GM06990 (cell line): ENCODE data around the gene HRH4.

Source experiments
- DNase-seq: peaks from one replicate; pipeline ENCODE4 v3.0.0-alpha.2; 2011; ENCODE audit not compliant: insufficient read length; ENCODE audit errors: extremely low read depth
- H3K27me3 ChIP-seq: replicated peaks from 2 replicates; pipeline ENCODE4 v1.6.0; 2011; ENCODE audit warnings: low read length; ENCODE audit not compliant: control insufficient read depth, insufficient read depth
- H3K36me3 ChIP-seq: 2 replicates; pipeline ENCODE4 v1.5.1; 2011; ENCODE audit warnings: low read length; ENCODE audit not compliant: control insufficient read depth, insufficient read depth
- H3K4me3 ChIP-seq: replicated peaks from 2 replicates; pipeline ENCODE4 v1.5.1; 2011; ENCODE audit warnings: low read depth, mild to moderate bottlenecking, control low read depth, low read length
- CTCF ChIP-seq: IDR thresholded peaks from 2 replicates; pipeline ENCODE4 v1.5.1; 2011; ENCODE audit warnings: low read length, control low read depth, mild to moderate bottlenecking, inconsistent platforms; ENCODE audit not compliant: insufficient read depth, poor library complexity, severe bottlenecking

The HRH4 gene

GRCh38 chr18:24475926-24476589, 15.6 kb downstream of the HRH4 start:
- Histone ChIP-seq H3K27me3 (no peaks in the 10 kb centered on the region), H3K36me3 (no peaks in the 10 kb centered on the region), H3K4me3 (no peak overlapping the region)
- no peak for DNase-seq
- TF ChIP-seq CTCF = no peak

GRCh38 chr18:24479371-24479770, 18.9 kb downstream of the HRH4 start:
- no peaks in the 10 kb centered on the region for H3K36me3 ChIP-seq
- no peak overlapping the region for H3K4me3 ChIP-seq
- DNase-seq = no peak
- TF ChIP-seq CTCF = no peak
- H3K27me3 ChIP-seq = no peaks in the 10 kb centered on the region; the same call in 1 of the 2 replicates

GRCh38 chr18:24482821-24483220, 22.4 kb downstream of the HRH4 start:
- no peak for DNase-seq
- H3K4me3 ChIP-seq = no peak overlapping the region
- H3K36me3 ChIP-seq = no peaks in the 10 kb centered on the region
- no peak for TF ChIP-seq CTCF
- no peaks in the 10 kb centered on the region; the same call in 1 of the 2 replicates for H3K27me3 ChIP-seq

GRCh38 chr18:24485681-24486080, 25.2 kb downstream of the HRH4 start:
- DNase-seq = no peak
- H3K4me3 ChIP-seq = no peak overlapping the region
- TF ChIP-seq CTCF = no peak
- H3K27me3 ChIP-seq = no peaks in the 10 kb centered on the region; the same call in 1 of the 2 replicates
- H3K36me3 ChIP-seq = no peaks in the 10 kb centered on the region

- H3K27me3 ChIP-seq = no peaks in the 10 kb centered on the region; the same call in 1 of the 2 replicates
- DNase-seq = no peak
- no peak for TF ChIP-seq CTCF
- H3K4me3 ChIP-seq = no peak overlapping the region
- H3K36me3 ChIP-seq = no peaks in the 10 kb centered on the region
Measured at GRCh38 chr18:24486684-24487083, 26.2 kb downstream of the HRH4 start.
